Testis (tissue), 3 donors: Measurements from ENCODE around the gene UVRAG. TPM values are rescaled to one million over a fixed set of nuclear protein-coding genes. Genes with fewer than 3 reads are reported as not detected.

ENCODE experiments used
- DNase-seq: peaks from one replicate; pipeline ENCODE4 v3.0.0-alpha.2; 2019
- H3K27ac ChIP-seq, 2 donors: fragments of 200-600 bp; sonication (generic); one replicate each; pipeline ENCODE4 v1.5.1; 2019
- H3K27me3 ChIP-seq: fragments of 200-600 bp; sonication (generic); one replicate; pipeline ENCODE4 v1.5.1; 2019
- H3K36me3 ChIP-seq: fragments of 200-600 bp; sonication (generic); one replicate; pipeline ENCODE4 v1.5.1; 2017; ENCODE audit warnings: low read depth; ENCODE audit errors: missing control alignments
- H3K4me1 ChIP-seq: fragments of 200-600 bp; sonication (generic); one replicate; pipeline ENCODE4 v1.5.1; 2019
- H3K4me3 ChIP-seq, 2 donors: fragments of 200-600 bp; sonication (generic); one replicate each; pipeline ENCODE4 v1.5.1; 2017 to 2019
- H3K9me3 ChIP-seq: fragments of 200-600 bp; sonication (generic); one replicate; pipeline ENCODE4 v1.5.1; 2017
- POLR2A ChIP-seq: fragments of 450-650 bp; IDR thresholded peaks from one replicate; pipeline ENCODE4 v1.6.1; 2017; ENCODE audit warnings: antibody characterized with exemption, mild to moderate bottlenecking, moderate library complexity
- WGBS, 2 donors: methylation state at CpG; one replicate each; pipeline ENCODE4 v1.1.5; 2018; 5-methylcytosine and 5-hydroxymethylcytosine counted together
- intact Hi-C: fragments of 100-400 bp; cut with DNase I; formaldehyde crosslinking; loops from one replicate; pipeline ENCODE4 v1.15.1; 2023; ENCODE audit warnings: low total_unique reads
- polyA plus RNA-seq: library from polyadenylated mRNA; stranded (reverse); fragments of 350-450 nt; fragmentation: Illumina TruSeq; extraction: RNeasy Lipid Tissue Mini Kit (QIAGEN cat#74804); gene quantifications from one replicate; pipeline ENCODE4 v1.2.3, GENCODE V29; 2014; ENCODE audit warnings: low read depth, low replicate concordance; ENCODE audit not compliant: insufficient read depth
- total RNA-seq, 2 donors: library from RNA; depleted of rRNA; stranded (reverse); fragments of >200 nt; gene quantifications; one replicate each; pipeline ENCODE4 v1.2.3, GENCODE V29; 2016
- TF ChIP-seq, protein P1 (sequence below), 3 experiments: fragments of 450-650 bp in 2 of 3; fragments of 200-600 bp in 1 of 3; sonication (generic) in 1 of 3; IDR thresholded peaks; one replicate each; pipeline ENCODE4 v1.5.1; 2016 to 2019; ENCODE audit warnings: antibody characterized with exemption in 3 of 3, mild to moderate bottlenecking in 2 of 3, moderate library complexity in 1 of 3

UVRAG gene
- total and polyA plus RNA-seq, 3 donors from 2014 or later: 10.8 to 22.4 (median 20.1) TPM

DNA sequence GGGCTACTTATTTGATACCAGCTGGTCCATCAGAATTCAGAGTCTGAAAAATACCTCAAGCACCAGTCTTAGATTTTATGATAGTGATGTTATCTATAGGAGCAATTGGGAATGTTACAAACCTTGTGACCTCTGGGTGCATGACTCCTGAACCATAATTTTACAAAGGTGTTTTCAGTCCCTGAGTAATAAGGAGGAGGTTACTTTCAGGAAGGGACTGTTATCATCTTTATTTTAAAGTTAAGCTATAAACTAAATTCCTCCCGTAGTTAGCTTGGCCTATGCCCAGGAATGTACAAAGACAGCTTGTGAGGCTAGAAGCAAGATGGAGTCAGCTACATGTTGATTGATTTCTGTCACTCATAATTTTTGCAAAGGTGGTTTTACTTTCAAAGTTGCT is 101.9 kb downstream of the UVRAG start:
- no peaks in the 10 kb centered on the region for H3K9me3 ChIP-seq
- H3K36me3 ChIP-seq: no peaks in the 10 kb centered on the region
- intact Hi-C loops: no loop called here
- no peak for DNase-seq
- no peaks in the 10 kb centered on the region for H3K27me3 ChIP-seq
- no peaks in the 10 kb centered on the region for H3K4me1 ChIP-seq
- no peak overlapping the region for H3K4me3 ChIP-seq
- 85 to 86% methylated on average over 1 of the region's 1 CpG for WGBS, 2 donors
- no peak overlapping the region for H3K27ac ChIP-seq
- TF ChIP-seq, protein P1, sequence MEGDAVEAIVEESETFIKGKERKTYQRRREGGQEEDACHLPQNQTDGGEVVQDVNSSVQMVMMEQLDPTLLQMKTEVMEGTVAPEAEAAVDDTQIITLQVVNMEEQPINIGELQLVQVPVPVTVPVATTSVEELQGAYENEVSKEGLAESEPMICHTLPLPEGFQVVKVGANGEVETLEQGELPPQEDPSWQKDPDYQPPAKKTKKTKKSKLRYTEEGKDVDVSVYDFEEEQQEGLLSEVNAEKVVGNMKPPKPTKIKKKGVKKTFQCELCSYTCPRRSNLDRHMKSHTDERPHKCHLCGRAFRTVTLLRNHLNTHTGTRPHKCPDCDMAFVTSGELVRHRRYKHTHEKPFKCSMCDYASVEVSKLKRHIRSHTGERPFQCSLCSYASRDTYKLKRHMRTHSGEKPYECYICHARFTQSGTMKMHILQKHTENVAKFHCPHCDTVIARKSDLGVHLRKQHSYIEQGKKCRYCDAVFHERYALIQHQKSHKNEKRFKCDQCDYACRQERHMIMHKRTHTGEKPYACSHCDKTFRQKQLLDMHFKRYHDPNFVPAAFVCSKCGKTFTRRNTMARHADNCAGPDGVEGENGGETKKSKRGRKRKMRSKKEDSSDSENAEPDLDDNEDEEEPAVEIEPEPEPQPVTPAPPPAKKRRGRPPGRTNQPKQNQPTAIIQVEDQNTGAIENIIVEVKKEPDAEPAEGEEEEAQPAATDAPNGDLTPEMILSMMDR (IDR thresholded peaks at IDR 0.05): no peak
- no peak for TF ChIP-seq POLR2A

DNA sequence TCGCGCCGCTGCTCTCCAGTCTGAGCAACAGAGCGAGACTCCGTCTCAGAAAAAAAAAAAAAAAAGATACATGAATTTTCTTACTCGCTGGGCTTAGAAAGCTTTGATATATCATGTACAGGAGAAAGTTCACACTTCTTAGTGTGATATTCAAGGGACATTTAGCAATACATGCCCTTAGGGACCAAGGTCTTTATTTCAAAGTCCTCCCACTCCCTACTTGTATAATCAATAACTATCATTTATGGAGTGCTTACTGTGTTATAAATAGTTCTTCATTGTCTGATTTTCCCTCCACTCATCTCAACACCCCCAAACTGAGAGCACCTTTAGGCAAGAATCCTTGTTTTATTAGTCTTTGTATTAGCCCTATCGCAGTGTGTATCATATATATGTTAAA is 103.3 kb downstream of the UVRAG start:
- intact Hi-C loops: no loop called here
- no peak overlapping the region for H3K27ac ChIP-seq
- 93 to 97% methylated on average over 7 of the region's 7 CpGs for WGBS, 2 donors
- TF ChIP-seq, protein P1 (IDR thresholded peaks at IDR 0.05): no peak
- TF ChIP-seq POLR2A: no peak
- no peaks in the 10 kb centered on the region for H3K4me1 ChIP-seq
- no peaks in the 10 kb centered on the region for H3K36me3 ChIP-seq
- H3K27me3 ChIP-seq: no peaks in the 10 kb centered on the region
- no peak for DNase-seq
- H3K9me3 ChIP-seq: no peaks in the 10 kb centered on the region
- no peak overlapping the region for H3K4me3 ChIP-seq

DNA sequence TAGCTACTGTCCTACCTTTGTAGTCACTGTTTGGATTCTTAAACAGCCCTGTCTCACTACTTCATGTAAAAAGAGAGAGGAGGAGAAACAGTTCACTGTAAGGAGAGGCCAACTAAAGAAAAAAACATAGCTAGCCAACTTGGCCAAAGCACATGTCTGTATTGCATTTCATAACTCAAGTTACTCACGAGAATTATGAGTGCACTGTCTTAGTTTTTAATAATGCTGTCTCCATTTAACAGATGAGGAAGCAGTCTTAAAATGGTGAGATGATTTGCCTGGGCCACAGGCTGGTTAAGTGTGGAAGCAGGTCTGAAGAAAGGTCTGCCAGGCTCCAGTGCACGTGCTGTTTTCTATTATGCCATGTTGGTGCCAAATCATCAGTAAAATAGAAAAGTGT is 104.5 kb downstream of the UVRAG start:
- WGBS, 2 donors: 54 to 56% methylated on average over 2 of the region's 2 CpGs
- peaks cover 3% of the 10 kb centered on the region for H3K4me1 ChIP-seq
- DNase-seq: no peak
- H3K9me3 ChIP-seq: no peaks in the 10 kb centered on the region
- H3K36me3 ChIP-seq: no peaks in the 10 kb centered on the region
- no peaks in the 10 kb centered on the region for H3K27me3 ChIP-seq
- H3K27ac ChIP-seq: no peak overlapping the region
- intact Hi-C loops: no loop called here
- no peak overlapping the region for H3K4me3 ChIP-seq
- TF ChIP-seq POLR2A: no peak
- TF ChIP-seq, protein P1 (IDR thresholded peaks at IDR 0.05): no peak

DNA sequence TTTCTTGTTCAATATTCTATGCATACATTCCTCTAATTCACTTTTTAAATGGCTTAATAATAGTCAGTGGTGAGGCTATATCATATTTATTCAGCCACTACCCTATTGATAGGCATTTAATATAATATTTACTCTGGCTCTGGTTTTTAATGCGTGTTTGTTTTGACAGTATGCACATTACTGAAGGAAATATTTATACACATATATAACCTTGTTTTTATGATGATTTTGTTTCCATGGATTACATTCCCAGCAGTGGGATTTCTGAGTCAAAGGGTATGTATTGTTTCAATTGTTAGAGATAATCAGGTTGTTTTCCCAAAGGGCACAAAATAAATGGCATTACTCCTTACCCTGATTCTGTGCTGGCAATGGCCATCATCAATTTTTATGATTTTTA is 105.8 kb downstream of the UVRAG start:
- TF ChIP-seq, protein P1 (IDR thresholded peaks at IDR 0.05): no peak
- no peak for TF ChIP-seq POLR2A
- Histone ChIP-seq H3K4me3 (no peak overlapping the region), H3K4me1 (peaks cover 16% of the 10 kb centered on the region), H3K27ac (no peak overlapping the region), H3K27me3 (no peaks in the 10 kb centered on the region), H3K36me3 (no peaks in the 10 kb centered on the region), H3K9me3 (no peaks in the 10 kb centered on the region)
- WGBS, 2 donors: 88 to 95% methylated on average over 1 of the region's 1 CpG
- intact Hi-C loops: no loop called here
- no peak for DNase-seq

DNA sequence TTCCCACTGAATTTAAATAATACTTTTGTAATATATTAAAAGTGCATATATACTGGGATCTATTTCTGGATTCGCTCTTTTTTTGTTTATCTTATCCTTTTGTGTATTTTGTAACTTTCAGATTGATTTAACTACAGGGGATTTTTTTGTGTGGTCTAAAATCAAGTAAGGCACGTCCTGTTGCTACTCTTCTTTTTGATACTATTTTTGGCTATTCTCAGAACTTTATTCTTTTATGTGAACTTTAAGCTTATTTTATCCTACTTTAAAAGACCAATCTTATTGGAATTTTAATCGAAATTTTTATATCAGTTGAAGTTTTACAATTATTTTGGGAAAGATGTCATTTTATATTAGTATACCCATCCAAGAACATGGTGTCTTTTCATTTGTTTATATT is 106.8 kb downstream of the UVRAG start:
- 30 to 33% methylated on average over 3 of the region's 3 CpGs for WGBS, 2 donors
- H3K9me3 ChIP-seq: no peaks in the 10 kb centered on the region
- TF ChIP-seq POLR2A: no peak
- TF ChIP-seq, protein P1 (IDR thresholded peaks at IDR 0.05): no peak
- no peaks in the 10 kb centered on the region for H3K27me3 ChIP-seq
- H3K36me3 ChIP-seq: no peaks in the 10 kb centered on the region
- H3K27ac ChIP-seq: no peak overlapping the region
- intact Hi-C loops: no loop called here
- H3K4me3 ChIP-seq: no peak overlapping the region
- peaks cover 18% of the 10 kb centered on the region for H3K4me1 ChIP-seq
- DNase-seq: no peak
